NT2/D1 (cell line): ENCODE measurements around the gene CFAP20DC.

ENCODE experiments used
- DNase-seq: peaks from one replicate; pipeline ENCODE4 v3.0.0-alpha.2; 2011; ENCODE audit warnings: low read depth, low spot score
- H3K27me3 ChIP-seq: 2 replicates; pipeline ENCODE4 v1.6.0; 2011; ENCODE audit warnings: mild to moderate bottlenecking; ENCODE audit not compliant: insufficient read length, insufficient read depth
- H3K36me3 ChIP-seq: 2 replicates; pipeline ENCODE4 v1.6.1; 2011; ENCODE audit warnings: mild to moderate bottlenecking, low read length, mixed read lengths; ENCODE audit not compliant: insufficient read depth, insufficient read length
- H3K4me1 ChIP-seq: 2 replicates; pipeline ENCODE4 v1.5.1; 2011; ENCODE audit not compliant: insufficient read depth, insufficient read length
- H3K4me3 ChIP-seq: 2 replicates; pipeline ENCODE4 v1.5.1; 2011; ENCODE audit warnings: low read depth; ENCODE audit not compliant: insufficient read length
- H3K9ac ChIP-seq: 2 replicates; pipeline ENCODE4 v1.6.0; 2011; ENCODE audit warnings: low read depth; ENCODE audit not compliant: insufficient read length
- H3K9me3 ChIP-seq: 2 replicates; pipeline ENCODE4 v1.5.1; 2011; ENCODE audit warnings: mild to moderate bottlenecking, low read length; ENCODE audit not compliant: insufficient read depth
- SUZ12 ChIP-seq: IDR thresholded peaks from 2 replicates; pipeline ENCODE4 v1.6.1; 2011; ENCODE audit not compliant: insufficient read length, insufficient read depth; ENCODE audit errors: extremely low read depth
- YY1 ChIP-seq: IDR thresholded peaks from 2 replicates; pipeline ENCODE4 v1.6.1; 2011; ENCODE audit not compliant: insufficient read length, insufficient read depth
- ZNF274 ChIP-seq: IDR thresholded peaks from 2 replicates; pipeline ENCODE4 v1.6.1; 2011; ENCODE audit warnings: mild to moderate bottlenecking, low read depth, low read length

Gene CFAP20DC

GRCh38 chr3:58800032-58800431 lies 249.8 kb downstream of the CFAP20DC start:
- no peaks in the 10 kb centered on the region for H3K4me1 ChIP-seq
- no peak for DNase-seq
- no peak overlapping the region for H3K9ac ChIP-seq
- TF ChIP-seq SUZ12 (no peak), ZNF274 (no peak), YY1 (no peak)
- H3K27me3 ChIP-seq = no peaks in the 10 kb centered on the region
- H3K36me3 ChIP-seq = peaks cover 7% of the 10 kb centered on the region
- H3K9me3 ChIP-seq = no peaks in the 10 kb centered on the region
- no peak overlapping the region for H3K4me3 ChIP-seq

- no peak overlapping the region for H3K9ac ChIP-seq
- peaks cover 10% of the 10 kb centered on the region for H3K36me3 ChIP-seq
- no peak overlapping the region for H3K4me3 ChIP-seq
- no peaks in the 10 kb centered on the region for H3K4me1 ChIP-seq
- TF ChIP-seq YY1 = no peak
- no peak for TF ChIP-seq SUZ12
- TF ChIP-seq ZNF274 = no peak
- H3K9me3 ChIP-seq = no peaks in the 10 kb centered on the region
- no peaks in the 10 kb centered on the region for H3K27me3 ChIP-seq
- no peak for DNase-seq
These were observed 250.6 kb downstream of the CFAP20DC start for GRCh38 chr3:58799271-58799670.

- H3K9me3 ChIP-seq = no peaks in the 10 kb centered on the region
- TF ChIP-seq YY1 (no peak), SUZ12 (no peak), ZNF274 (no peak)
- H3K4me3 ChIP-seq = no peak overlapping the region
- no peaks in the 10 kb centered on the region for H3K4me1 ChIP-seq
- DNase-seq = no peak
- no peaks in the 10 kb centered on the region for H3K27me3 ChIP-seq
- H3K9ac ChIP-seq = no peak overlapping the region
- H3K36me3 ChIP-seq = peaks cover 10% of the 10 kb centered on the region
These were observed 251.5 kb downstream of the CFAP20DC start for GRCh38 chr3:58798312-58798711.

- Histone ChIP-seq H3K9ac (no peak overlapping the region), H3K36me3 (peaks cover 9% of the 10 kb centered on the region), H3K9me3 (no peaks in the 10 kb centered on the region), H3K4me1 (no peaks in the 10 kb centered on the region), H3K27me3 (no peaks in the 10 kb centered on the region), H3K4me3 (no peak overlapping the region)
- TF ChIP-seq SUZ12 (no peak), YY1 (no peak), ZNF274 (no peak)
- no peak for DNase-seq
These were observed 255.1 kb downstream of the CFAP20DC start for GRCh38 chr3:58794750-58795149.

GRCh38 chr3:58793938-58794337 lies 255.9 kb downstream of the CFAP20DC start:
- DNase-seq = no peak
- Histone ChIP-seq H3K27me3 (no peaks in the 10 kb centered on the region), H3K36me3 (peaks cover 9% of the 10 kb centered on the region), H3K9me3 (no peaks in the 10 kb centered on the region), H3K9ac (no peak overlapping the region), H3K4me3 (no peak overlapping the region), H3K4me1 (no peaks in the 10 kb centered on the region)
- no peak for TF ChIP-seq SUZ12
- no peak for TF ChIP-seq YY1
- TF ChIP-seq ZNF274 = no peak

GRCh38 chr3:58792921-58793451 lies 256.8 kb downstream of the CFAP20DC start:
- TF ChIP-seq SUZ12 = no peak
- TF ChIP-seq ZNF274 = no peak
- TF ChIP-seq YY1 = no peak

GRCh38 chr3:58789385-58789784 lies 260.4 kb downstream of the CFAP20DC start:
- H3K9ac ChIP-seq = no peak overlapping the region
- no peak for DNase-seq
- H3K4me1 ChIP-seq = no peaks in the 10 kb centered on the region
- no peaks in the 10 kb centered on the region for H3K27me3 ChIP-seq
- H3K36me3 ChIP-seq = peaks cover 2% of the 10 kb centered on the region
- TF ChIP-seq SUZ12 (no peak), ZNF274 (no peak)
- no peaks in the 10 kb centered on the region for H3K9me3 ChIP-seq
- no peak overlapping the region for H3K4me3 ChIP-seq

More at GRCh38 chr3:58792921-58793451, 256.8 kb downstream of the CFAP20DC start:
- no peak for DNase-seq
- Histone ChIP-seq H3K4me3 (no peak overlapping the region), H3K27me3 (no peaks in the 10 kb centered on the region), H3K9ac (no peak overlapping the region), H3K9me3 (no peaks in the 10 kb centered on the region), H3K4me1 (no peaks in the 10 kb centered on the region), H3K36me3 (peaks cover 9% of the 10 kb centered on the region)

- Histone ChIP-seq H3K9me3 (peaks cover 23% of the 10 kb centered on the region), H3K36me3 (no peaks in the 10 kb centered on the region), H3K4me1 (no peaks in the 10 kb centered on the region), H3K27me3 (no peaks in the 10 kb centered on the region), H3K9ac (no peak overlapping the region), H3K4me3 (no peak overlapping the region)
- DNase-seq = no peak
- no peak for TF ChIP-seq YY1
- no peak for TF ChIP-seq SUZ12
- no peak for TF ChIP-seq ZNF274
These were observed 264.9 kb downstream of the CFAP20DC start for GRCh38 chr3:58784888-58785287.
